HL-60 (cell line): Measurements from ENCODE around the gene TNFSF13B.

Source experiments
- CTCF ChIP-seq: IDR thresholded peaks from one replicate; pipeline ENCODE4 v1.5.1; 2011; ENCODE audit warnings: low read length, control low read depth, inconsistent platforms; ENCODE audit not compliant: insufficient read depth
- POLR2AphosphoS5 ChIP-seq: IDR thresholded peaks from 2 replicates; pipeline ENCODE4 v1.6.1; 2012; ENCODE audit warnings: low read depth

- no peak for TF ChIP-seq CTCF
- no peak for TF ChIP-seq POLR2AphosphoS5
Observed at GRCh38 chr13:108272333-108272732, 2.8 kb downstream of the TNFSF13B start.
